ENCODE data around the gene GNA12.

GRCh38 chr7:2708547-2709310, 135.4 kb downstream of the GNA12 start:
- no peak for TF ChIP-seq EZH2 (IDR thresholded peaks at IDR 0.05; ENCODE audit: low read length)
- TF ChIP-seq CTCF (optimal IDR thresholded peaks at IDR 0.05 in 1 of 3, IDR thresholded peaks at IDR 0.05 in 1 of 3, conservative IDR thresholded peaks at IDR 0.05 in 1 of 3; ENCODE audit: extremely low read depth in 1 of 3, insufficient read depth in 2 of 3, low read length in 3 of 3), result no peak

Measured in keratinocyte (primary cell).